HG03460 (cell line): Measurements from ENCODE around the gene SPEG.
"Not testable (repeated sequence)": the region's sequence is repeated elsewhere in the genome, so short reads cannot be mapped to it uniquely, and the experiment has no call there.

ENCODE experiments used
- ATAC-seq: cut with Tn5 transposase; IDR thresholded peaks from one replicate; pipeline ENCODE4 v1.9.1; 2021; ENCODE audit not compliant: unreplicated experiment

SPEG gene

GRCh38 chr2:219434718-219435525 is at the start of gene SPEG:
TSS of gene SPEG (plus strand) at chr2:219434843. CDS start at chr2:219434978, 135 bp downstream.
- no peak for ATAC-seq

- no peak for ATAC-seq
These were observed 49.8 kb upstream of the SPEG start for GRCh38 chr2:219384859-219385258.

GRCh38 chr2:219385958-219386520 is 48.6 kb upstream of the SPEG start:
- ATAC-seq = no peak

- no peak for ATAC-seq
These were observed 47.9 kb upstream of the SPEG start for GRCh38 chr2:219386532-219387280.

- ATAC-seq = peak; percentile 61
These were observed 47.1 kb upstream of the SPEG start, which contains the start of gene DNPEP for GRCh38 chr2:219387306-219388120. TSS of gene DNPEP (minus strand) at chr2:219387912. CDS start at chr2:219387794, 118 bp downstream.

GRCh38 chr2:219388121-219388906 is 46.3 kb upstream of the SPEG start:
- peak; percentile 85 for ATAC-seq

GRCh38 chr2:219388907-219389156 is 45.8 kb upstream of the SPEG start:
- no peak for ATAC-seq

- ATAC-seq = no peak
These were observed 41.9 kb upstream of the SPEG start for GRCh38 chr2:219392754-219393153.

GRCh38 chr2:219395056-219395455 is 39.6 kb upstream of the SPEG start:
- not testable (repeated sequence) for ATAC-seq

GRCh38 chr2:219395609-219396008 is 39.0 kb upstream of the SPEG start:
- ATAC-seq = no peak

- no peak for ATAC-seq
These were observed 37.7 kb upstream of the SPEG start for GRCh38 chr2:219396863-219397457.

- no peak for ATAC-seq
These were observed 35.8 kb upstream of the SPEG start for GRCh38 chr2:219398721-219399363.

- no peak for ATAC-seq
These were observed 34.7 kb upstream of the SPEG start for GRCh38 chr2:219399716-219400478.

GRCh38 chr2:219400562-219400961 is 34.1 kb upstream of the SPEG start:
- no peak for ATAC-seq

GRCh38 chr2:219401606-219402005 is 33.0 kb upstream of the SPEG start:
- ATAC-seq = no peak

GRCh38 chr2:219402665-219403515 is 31.8 kb upstream of the SPEG start:
- peak; percentile 89 for ATAC-seq

GRCh38 chr2:219403861-219404260 is 30.8 kb upstream of the SPEG start:
- ATAC-seq = no peak
